GM12878 (cell line): ENCODE results near the gene CLCC1. TPM values are rescaled to one million over a fixed set of nuclear protein-coding genes. Genes with fewer than 3 reads are reported as not detected.
A peak's percentile ranks its signal among the peaks of the same experiment; 100 is the strongest.

Source experiments
- ATAC-seq: fragments of 200-7000 bp; cut with Tn5 transposase; 3 replicates; pipeline ENCODE4 v1.9.1; 2020; ENCODE audit warnings: mild to moderate bottlenecking, moderate library complexity
- BruUV-seq: library from RNA; stranded (reverse); fragments of 400-500 nt; replicated peaks from 2 replicates; lab custom pipeline; 2021; lab: Mats Ljungman, UMichigan
- CTCF ChIA-PET: fragments of 300-600 bp; sonication (Branson Sonifier 250); formaldehyde crosslinking; extraction: SDS; loops from one replicate; lab custom pipeline; 2021; ENCODE audit warnings: inconsistent platforms; lab: Yijun Ruan, JAX
- POLR2A ChIA-PET: fragments of 350-600 bp; formaldehyde crosslinking; extraction: SDS; loops from one replicate; lab custom pipeline; 2021; ENCODE audit warnings: inconsistent platforms; lab: Charles Lee
- RAD21 ChIA-PET: fragments of 300-600 bp; sonication (Branson Sonifier 250); formaldehyde crosslinking; loops from one replicate; lab custom pipeline; 2023; ENCODE audit warnings: antibody characterized with exemption; ENCODE audit not compliant: unreplicated experiment; lab: Charles Lee
- SMC1A ChIA-PET: fragments of 300-600 bp; sonication (Branson Sonifier 250); formaldehyde crosslinking; loops from one replicate; lab custom pipeline; 2023; ENCODE audit not compliant: unreplicated experiment, uncharacterized antibody; lab: Charles Lee
- DNase-seq: peaks from one replicate; pipeline ENCODE4 v3.0.0-alpha.2; 2011; ENCODE audit warnings: low read depth, low spot score
- FAIRE-seq: peaks from 3 replicates; lab custom pipeline; 2011; peaks lifted over from hg19 to GRCh38; lab: Jason Lieb, UNC
- H2AFZ ChIP-seq: 2 replicates; pipeline ENCODE4 v1.6.0; 2011; ENCODE audit warnings: low read depth, low read length, control low read depth; ENCODE audit not compliant: control insufficient read depth
- H3K27ac ChIP-seq: 2 replicates; pipeline ENCODE4 v1.5.1; 2011; ENCODE audit warnings: control low read depth; ENCODE audit not compliant: control insufficient read depth, insufficient read depth
- H3K27me3 ChIP-seq, 2 experiments: replicated peaks in 1 of 2; 2 replicates each; pipeline versions ENCODE4 v1.6.0 to v1.6.1; 2011; ENCODE audit warnings: low read length in 1 of 2; ENCODE audit not compliant: control insufficient read depth in 2 of 2, insufficient read depth in 2 of 2
- H3K36me3 ChIP-seq, 2 experiments: 2 replicates each; pipeline ENCODE4 v1.5.1; 2011; ENCODE audit warnings: low read length in 1 of 2; ENCODE audit not compliant: control insufficient read depth in 2 of 2, insufficient read depth in 2 of 2
- H3K4me1 ChIP-seq: 2 replicates; pipeline ENCODE4 v1.6.1; 2011; ENCODE audit warnings: mild to moderate bottlenecking, low read length, moderate library complexity, mixed read lengths; ENCODE audit not compliant: control insufficient read depth, insufficient read depth
- H3K4me2 ChIP-seq: 2 replicates; pipeline ENCODE4 v1.6.0; 2011; ENCODE audit warnings: control low read depth; ENCODE audit not compliant: control insufficient read depth, insufficient read depth
- H3K4me3 ChIP-seq: fragments of 200-600 bp; sonication (generic); 2 replicates; pipeline ENCODE4 v1.5.1; 2016
- H3K79me2 ChIP-seq: 2 replicates; pipeline ENCODE4 v1.6.0; 2011; ENCODE audit warnings: low read length; ENCODE audit not compliant: control insufficient read depth, insufficient read depth
- H3K9ac ChIP-seq: 2 replicates; pipeline ENCODE4 v1.8.0; 2011; ENCODE audit warnings: low read length, control low read depth, mixed read lengths; ENCODE audit not compliant: control insufficient read depth, insufficient read depth
- H3K9me3 ChIP-seq: replicated peaks from 3 replicates; pipeline ENCODE4 v1.5.1; 2011; ENCODE audit warnings: mild to moderate bottlenecking, low read length; ENCODE audit not compliant: control insufficient read depth, insufficient read depth
- H4K20me1 ChIP-seq: 2 replicates; pipeline ENCODE4 v1.6.0; 2011; ENCODE audit not compliant: control insufficient read depth, insufficient read depth
- ASH2L ChIP-seq: fragments of 300-600, 200-600 bp; sonication (generic); IDR thresholded peaks from 2 replicates; pipeline ENCODE4 v1.6.1; 2017; ENCODE audit warnings: low read depth, mild to moderate bottlenecking, borderline replicate concordance
- BCLAF1 ChIP-seq: fragments of 450-650 bp; IDR thresholded peaks from 2 replicates; pipeline ENCODE4 v1.6.1; 2017; ENCODE audit warnings: antibody characterized with exemption, mild to moderate bottlenecking, moderate library complexity
- BRCA1 ChIP-seq: IDR thresholded peaks from 2 replicates; pipeline ENCODE4 v1.6.1; 2011; ENCODE audit warnings: low read depth, low read length, improper control_type of control experiment
- KLF5 ChIP-seq: fragments of 450-650 bp; IDR thresholded peaks from 2 replicates; pipeline ENCODE4 v1.6.1; 2014; ENCODE audit warnings: mild to moderate bottlenecking; ENCODE audit not compliant: partially characterized antibody
- NFYB ChIP-seq: IDR thresholded peaks from 2 replicates; pipeline ENCODE4 v1.6.1; 2011; ENCODE audit warnings: low read depth, mild to moderate bottlenecking, low read length, improper control_type of control experiment, moderate library complexity; ENCODE audit not compliant: insufficient read depth
- RB1 ChIP-seq: fragments of 450-650 bp; formaldehyde crosslinking; IDR thresholded peaks from 2 replicates; pipeline ENCODE4 v1.6.1; 2017; ENCODE audit warnings: mild to moderate bottlenecking, borderline replicate concordance
- RELB ChIP-seq: fragments of 450-650 bp; IDR thresholded peaks from 2 replicates; pipeline ENCODE4 v1.6.1; 2017; ENCODE audit warnings: low read depth, mild to moderate bottlenecking, moderate library complexity
- RFX5 ChIP-seq: IDR thresholded peaks from 2 replicates; pipeline ENCODE4 v1.6.1; 2011; ENCODE audit warnings: low read depth, low read length, improper control_type of control experiment
- SREBF2 ChIP-seq: IDR thresholded peaks from 2 replicates; pipeline ENCODE4 v1.6.1; 2012; ENCODE audit warnings: mild to moderate bottlenecking, low read length
- ZNF24 ChIP-seq: fragments of 450-650 bp; IDR thresholded peaks from 2 replicates; pipeline ENCODE4 v1.6.1; 2017; ENCODE audit warnings: antibody characterized with exemption, mild to moderate bottlenecking
- WGBS: methylation state at CpG from one replicate; pipeline ENCODE4 v1.1.6; 2016; ENCODE audit warnings: low lambda C conversion rate; ENCODE audit not compliant: insufficient replicate concordance, insufficient coverage; ENCODE audit errors: missing lambda C conversion rate; 5-methylcytosine and 5-hydroxymethylcytosine counted together
- in situ Hi-C: fragments of 300-500 bp; cut with MboI; formaldehyde crosslinking; loops from 9 replicates; pipeline ENCODE4 v1.14.3; 2018; ENCODE audit warnings: mixed read lengths
- intact Hi-C: fragments of 100-400 bp; cut with micrococcal nuclease; formaldehyde crosslinking; loops from one replicate; pipeline ENCODE4 v1.14.2; 2022; ENCODE audit not compliant: unreplicated experiment
- polyA plus RNA-seq, 11 experiments: library from polyadenylated mRNA; depleted of rRNA in 4 of 11; unstranded in 6 of 11; stranded (reverse) in 5 of 11; fragments of >200 nt; fragmentation: Nextera tagmentation in 4 of 11; fragmentation: Illumina TruSeq in 1 of 11; extraction: Ambion mirVana in 4 of 11; extraction: Trizol in 1 of 11; gene quantifications; 1 replicate in 1 of 11; 2 replicates in 10 of 11; pipeline versions ENCODE4 v1.2.1 to v1.2.3, GENCODE V29; 2011 to 2016; ENCODE audit warnings: inconsistent platforms in 2 of 11, missing spikeins in 2 of 11, low read depth in 1 of 11
- total RNA-seq, 4 experiments: library from RNA; depleted of rRNA in 3 of 4; stranded (reverse); fragments of >200 nt in 3 of 4; fragmentation: Illumina TruSeq in 1 of 4; extraction: Trizol in 1 of 4; gene quantifications; 2 replicates each; pipeline versions ENCODE4 v1.2.1 to v1.2.3, GENCODE V29; 2013 to 2021
- TF ChIP-seq, protein P1 (sequence below): IDR thresholded peaks from 2 replicates; pipeline ENCODE4 v1.6.1; 2011; ENCODE audit warnings: low read depth, low read length, improper control_type of control experiment, borderline replicate concordance
- TF ChIP-seq, protein P2 (sequence below): IDR thresholded peaks from 2 replicates; pipeline ENCODE4 v1.6.1; 2011; ENCODE audit warnings: borderline replicate concordance, low read depth, mild to moderate bottlenecking, moderate library complexity, mixed read lengths, low read length; ENCODE audit not compliant: insufficient read depth; ENCODE audit errors: extremely low read length

Gene CLCC1
- total and polyA plus RNA-seq, 10 of the 15 experiments (the other 5 are each of a cell fraction or from before 2014, with no cell fraction given) = 11.9 to 25.8 (median 16.1) TPM

GRCh38 chr1:108960719-108961118 is 2.6 kb downstream of the CLCC1 start:
- Histone ChIP-seq H3K4me2 (peak overlapping the region; percentile 96), H3K9ac (no peak overlapping the region), H3K27me3 (no peaks in the 10 kb centered on the region), H4K20me1 (no peaks in the 10 kb centered on the region), H3K79me2 (peaks cover 28% of the 10 kb centered on the region), H3K4me3 (peak overlapping the region; percentile 49; the same call in 1 of the 2 replicates), H3K36me3 (no peaks in the 10 kb centered on the region), H3K9me3 (no peaks in the 10 kb centered on the region), H3K4me1 (peaks cover 17% of the 10 kb centered on the region), H3K27ac (no peak overlapping the region), H2AFZ (no peak overlapping the region)
- BruUV-seq = no TSS peak
- ATAC-seq (no peak), DNase-seq (no peak), FAIRE-seq (no peak)
- intact Hi-C loops = loop anchor here (5.0 kb wide), 1 partner anchor 152 kb away; the partner anchor contains the start of gene ELAPOR1
- in situ Hi-C loops = no loop called here
- ChIA-PET CTCF (interaction anchor here (0.9 to 1.9 kb wide), 3 partner anchors 72 to 152 kb away, joined by 3 to 4 read pairs (median 4); a partner anchor contains a TSS), POLR2A (interaction anchor here (0.7 to 1.3 kb wide), 2 partner anchors 8 to 30 kb away, joined by 5 read pairs; no protein-coding TSS in a partner anchor), RAD21 (interaction anchor here (0.6 kb wide), 1 partner anchor 208 kb away, joined by 5 read pairs; no protein-coding TSS in a partner anchor), SMC1A (interaction anchor here (0.9 to 1.0 kb wide), 2 partner anchors 82 to 429 kb away, joined by 3 to 4 read pairs; partner anchors contain the start of gene WDR47)
- TF ChIP-seq KLF5 = no peak
- TF ChIP-seq BRCA1 = no peak
- TF ChIP-seq SREBF2 = no peak
- TF ChIP-seq ZNF24 = no peak
- TF ChIP-seq NFYB = no peak
- TF ChIP-seq BCLAF1 = no peak
- TF ChIP-seq ASH2L = no peak
- no peak for TF ChIP-seq RFX5
- TF ChIP-seq, protein P1, sequence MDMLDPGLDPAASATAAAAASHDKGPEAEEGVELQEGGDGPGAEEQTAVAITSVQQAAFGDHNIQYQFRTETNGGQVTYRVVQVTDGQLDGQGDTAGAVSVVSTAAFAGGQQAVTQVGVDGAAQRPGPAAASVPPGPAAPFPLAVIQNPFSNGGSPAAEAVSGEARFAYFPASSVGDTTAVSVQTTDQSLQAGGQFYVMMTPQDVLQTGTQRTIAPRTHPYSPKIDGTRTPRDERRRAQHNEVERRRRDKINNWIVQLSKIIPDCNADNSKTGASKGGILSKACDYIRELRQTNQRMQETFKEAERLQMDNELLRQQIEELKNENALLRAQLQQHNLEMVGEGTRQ = no peak
- TF ChIP-seq RELB = no peak
- TF ChIP-seq, protein P2, sequence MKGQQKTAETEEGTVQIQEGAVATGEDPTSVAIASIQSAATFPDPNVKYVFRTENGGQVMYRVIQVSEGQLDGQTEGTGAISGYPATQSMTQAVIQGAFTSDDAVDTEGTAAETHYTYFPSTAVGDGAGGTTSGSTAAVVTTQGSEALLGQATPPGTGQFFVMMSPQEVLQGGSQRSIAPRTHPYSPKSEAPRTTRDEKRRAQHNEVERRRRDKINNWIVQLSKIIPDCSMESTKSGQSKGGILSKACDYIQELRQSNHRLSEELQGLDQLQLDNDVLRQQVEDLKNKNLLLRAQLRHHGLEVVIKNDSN = no peak
- TF ChIP-seq RB1 = no peak
- 66% methylated on average over 5 of the region's 5 CpGs for WGBS
